Natural killer cell treated with Interleukin-12 subunit alpha and Interleukin-12 subunit beta and Interleukin-15 and Interleukin-18, amount 100 ng/mL, for 72 hours (primary cell): ENCODE data around the gene C19orf33. TPM values are rescaled to one million over a fixed set of nuclear protein-coding genes. Genes with fewer than 3 reads are reported as not detected.
"Not testable (repeated sequence)": the region's sequence is repeated elsewhere in the genome, so short reads cannot be mapped to it uniquely, and the experiment has no call there.

Source experiments
- ATAC-seq, 2 donors: fragments of 150-1000 bp; cut with Tn5 transposase in 1 of 2; sonication (Bioruptor Pico), chemical (Tn5 transposase) in 1 of 2; 2 replicates each; pipeline ENCODE4 v1.10.0; 2021
- DNase-seq: peaks from one replicate; pipeline ENCODE4 v3.0.0; 2022; ENCODE audit warnings: low spot score
- H3K27ac Mint-ChIP-seq, 2 donors: 1 replicate in 1 of 2; 2 replicates in 1 of 2; pipeline ENCODE4 v1.8.0; 2022; ENCODE audit warnings: mixed read lengths in 2 of 2, mild to moderate bottlenecking in 1 of 2, moderate library complexity in 1 of 2
- H3K27me3 Mint-ChIP-seq, 2 donors: 1 replicate in 1 of 2; 2 replicates in 1 of 2; pipeline ENCODE4 v1.8.0; 2022; ENCODE audit warnings: mixed read lengths in 2 of 2
- H3K36me3 Mint-ChIP-seq: one replicate; pipeline ENCODE4 v1.8.0; 2022; ENCODE audit warnings: mixed read lengths
- H3K4me1 Mint-ChIP-seq, 2 donors: 1 replicate in 1 of 2; 2 replicates in 1 of 2; pipeline ENCODE4 v1.8.0; 2022; ENCODE audit warnings: low read depth in 2 of 2, mixed read lengths in 2 of 2, mild to moderate bottlenecking in 1 of 2
- H3K4me3 Mint-ChIP-seq: one replicate; pipeline ENCODE4 v1.8.0; 2022; ENCODE audit warnings: mixed read lengths
- H3K9me3 Mint-ChIP-seq: 2 replicates; pipeline ENCODE4 v1.8.0; 2022; ENCODE audit warnings: mixed read lengths
- total RNA-seq, 2 donors: library from RNA; stranded (reverse); gene quantifications; one replicate each; pipeline ENCODE4 v1.2.3, GENCODE V29; 2022

Gene C19orf33
- total RNA-seq, 2 donors from 2014 or later = not detected

GRCh38 chr19:38324431-38324830 lies 20.4 kb downstream of the C19orf33 start:
- no peak overlapping the region for H3K27ac Mint-ChIP-seq
- H3K9me3 Mint-ChIP-seq = no peaks in the 10 kb centered on the region
- peaks cover 11% of the 10 kb centered on the region for H3K36me3 Mint-ChIP-seq
- H3K4me3 Mint-ChIP-seq = no peak overlapping the region
- DNase-seq (no peak), ATAC-seq (no peak)
- H3K4me1 Mint-ChIP-seq = peaks cover 6 to 19% of the 10 kb centered on the region in 2 donors
- peaks cover 0 to under 1% of the 10 kb centered on the region in 2 donors for H3K27me3 Mint-ChIP-seq

DNA sequence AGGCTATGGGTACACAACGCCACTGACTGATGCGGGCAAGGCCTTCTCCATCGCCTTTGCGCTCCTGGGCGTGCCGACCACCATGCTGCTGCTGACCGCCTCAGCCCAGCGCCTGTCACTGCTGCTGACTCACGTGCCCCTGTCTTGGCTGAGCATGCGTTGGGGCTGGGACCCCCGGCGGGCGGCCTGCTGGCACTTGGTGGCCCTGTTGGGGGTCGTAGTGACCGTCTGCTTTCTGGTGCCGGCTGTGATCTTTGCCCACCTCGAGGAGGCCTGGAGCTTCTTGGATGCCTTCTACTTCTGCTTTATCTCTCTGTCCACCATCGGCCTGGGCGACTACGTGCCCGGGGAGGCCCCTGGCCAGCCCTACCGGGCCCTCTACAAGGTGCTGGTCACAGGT lies 22.5 kb downstream of the C19orf33 start:
- Mint-ChIP-seq H3K36me3 (peaks cover 11% of the 10 kb centered on the region), H3K27ac (no peak overlapping the region), H3K27me3 (peaks cover 0 to 2% of the 10 kb centered on the region in 2 donors), H3K4me3 (no peak overlapping the region), H3K9me3 (no peaks in the 10 kb centered on the region), H3K4me1 (peaks cover 1 to 7% of the 10 kb centered on the region in 2 donors)
- ATAC-seq (no peak), DNase-seq (no peak)

DNA sequence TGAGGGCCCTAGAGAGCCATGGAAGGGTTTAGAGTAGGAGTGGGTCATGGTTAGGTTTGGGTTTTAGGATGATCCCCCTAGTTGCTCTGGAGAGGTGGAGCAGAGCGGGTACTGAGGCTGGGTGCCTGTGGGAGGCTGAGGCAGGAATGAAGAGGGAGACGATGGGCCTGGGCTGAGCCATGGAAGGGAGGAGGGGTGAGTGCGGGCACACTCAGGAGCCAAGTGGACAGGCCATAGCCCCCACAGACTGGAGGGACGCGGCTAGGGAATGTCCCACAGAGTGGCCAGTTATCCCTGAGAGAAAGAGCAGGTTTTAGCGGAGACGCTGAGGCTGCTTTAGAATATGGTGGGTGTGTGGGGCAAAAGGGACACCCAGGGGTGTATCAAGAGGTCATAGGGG lies 25.6 kb downstream of the C19orf33 start:
- Mint-ChIP-seq H3K4me3 (no peak overlapping the region), H3K36me3 (peaks cover 11% of the 10 kb centered on the region), H3K27ac (no peak overlapping the region), H3K4me1 (no peaks in the 10 kb centered on the region), H3K27me3 (peaks cover 0 to 2% of the 10 kb centered on the region in 2 donors), H3K9me3 (no peaks in the 10 kb centered on the region)
- DNase-seq (peak; percentile 53), ATAC-seq (peak in 1 of 2 donors; percentile 24)

DNA sequence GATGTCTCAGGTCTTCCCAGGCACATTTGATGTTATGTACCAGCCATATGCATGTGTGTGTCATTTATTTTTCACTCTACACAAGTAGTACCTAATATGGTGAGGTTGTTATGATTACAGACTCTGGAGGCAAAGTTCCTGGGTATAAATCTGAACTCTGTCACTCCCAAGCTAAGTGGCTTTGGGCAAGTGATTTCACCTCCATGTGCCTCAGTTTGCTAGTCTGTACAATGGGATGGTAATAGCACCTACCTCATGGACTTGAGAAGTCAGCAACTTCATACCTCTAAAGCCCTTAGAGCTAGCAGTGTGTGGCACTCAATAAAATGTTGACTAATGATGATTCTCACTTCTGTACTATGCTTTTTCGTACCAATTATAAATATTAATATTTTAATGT lies 27.7 kb downstream of the C19orf33 start:
- ATAC-seq = no peak
- H3K36me3 Mint-ChIP-seq = peaks cover 11% of the 10 kb centered on the region
- no peak for DNase-seq
- H3K27me3 Mint-ChIP-seq = peaks cover 0 to 2% of the 10 kb centered on the region in 2 donors
- no peak overlapping the region for H3K4me3 Mint-ChIP-seq
- H3K27ac Mint-ChIP-seq = no peak overlapping the region
- peaks cover 7 to 10% of the 10 kb centered on the region in 2 donors for H3K4me1 Mint-ChIP-seq
- H3K9me3 Mint-ChIP-seq = no peaks in the 10 kb centered on the region

DNA sequence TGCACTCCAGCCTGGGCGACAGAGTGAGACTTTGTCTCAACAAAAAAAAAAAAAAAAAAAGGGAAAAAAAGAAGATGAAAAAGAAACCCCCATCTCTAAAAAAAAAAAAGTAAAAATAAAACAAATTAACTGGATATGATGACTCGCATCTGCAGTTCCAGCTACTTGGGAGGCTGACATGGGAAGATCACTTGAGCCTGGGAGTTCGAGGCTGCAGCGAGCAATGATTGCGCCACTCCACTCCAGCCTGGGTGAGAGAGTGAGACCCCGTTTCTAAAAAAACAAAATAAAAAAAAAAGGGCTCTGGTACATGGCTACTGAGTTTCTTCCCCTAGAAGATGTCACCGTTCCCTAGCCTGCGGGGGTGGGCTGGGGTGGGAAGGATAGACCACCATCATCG lies 29.2 kb downstream of the C19orf33 start:
- DNase-seq = no peak
- ATAC-seq = no peak
- no peak overlapping the region for H3K4me3 Mint-ChIP-seq
- H3K27me3 Mint-ChIP-seq = peaks cover 0 to 2% of the 10 kb centered on the region in 2 donors
- peaks cover 4% of the 10 kb centered on the region for H3K36me3 Mint-ChIP-seq
- H3K27ac Mint-ChIP-seq = no peak overlapping the region
- H3K9me3 Mint-ChIP-seq = no peaks in the 10 kb centered on the region
- peaks cover 13 to 17% of the 10 kb centered on the region in 2 donors for H3K4me1 Mint-ChIP-seq

- Mint-ChIP-seq H3K4me3 (peak overlapping the region; percentile 100), H3K4me1 (peaks cover 16 to 22% of the 10 kb centered on the region in 2 donors), H3K27me3 (no peaks in the 10 kb centered on the region), H3K36me3 (no peaks in the 10 kb centered on the region), H3K9me3 (no peaks in the 10 kb centered on the region), H3K27ac (peak overlapping the region; percentile 96 to 98)
- ATAC-seq = peak; percentile 84 to 89
- DNase-seq = peak; percentile 98
Observed at GRCh38 chr19:38335949-38336637, 32.0 kb downstream of the C19orf33 start.

DNA sequence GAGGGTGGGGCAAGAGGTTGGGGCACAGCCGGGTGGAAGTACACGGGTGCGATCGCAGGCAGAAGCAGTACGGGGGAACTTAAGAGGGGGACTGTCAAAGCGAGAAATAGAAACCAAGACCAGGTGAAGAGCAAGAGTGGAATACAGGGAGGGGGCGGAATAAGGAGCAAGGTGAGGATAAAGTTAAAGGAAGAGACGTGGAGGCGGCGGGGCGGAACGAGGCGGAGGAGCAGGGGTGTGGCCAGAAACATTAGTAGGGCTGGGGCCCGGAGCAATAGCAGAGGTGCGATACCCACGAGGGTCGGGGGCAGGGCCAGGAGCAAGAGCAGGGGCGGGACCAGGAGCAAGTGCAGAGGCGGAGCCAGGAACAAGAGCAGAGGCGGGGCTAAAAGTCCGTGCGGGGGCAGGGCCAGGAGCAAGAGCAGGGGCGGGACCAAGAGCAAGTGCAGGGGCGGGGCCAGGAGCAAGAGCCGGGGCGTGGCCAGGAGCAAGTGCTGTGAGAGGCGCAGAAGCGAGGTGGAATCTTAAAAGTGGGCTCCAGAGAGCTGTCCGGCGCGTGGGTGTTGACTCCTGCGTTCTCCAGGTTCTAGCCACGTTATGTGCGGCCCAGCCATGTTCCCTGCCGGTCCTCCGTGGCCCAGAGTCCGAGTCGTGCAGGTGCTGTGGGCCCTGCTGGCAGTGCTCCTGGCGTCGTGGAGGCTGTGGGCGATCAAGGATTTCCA lies 32.7 kb downstream of the C19orf33 start:
- Mint-ChIP-seq H3K27ac (peak overlapping the region; percentile 96 to 98), H3K36me3 (no peaks in the 10 kb centered on the region), H3K27me3 (no peaks in the 10 kb centered on the region), H3K4me3 (peak overlapping the region; percentile 100), H3K4me1 (peaks cover 16 to 23% of the 10 kb centered on the region in 2 donors), H3K9me3 (no peaks in the 10 kb centered on the region)
- peak; percentile 96 for DNase-seq
- peak; percentile 85 to 86 for ATAC-seq

DNA sequence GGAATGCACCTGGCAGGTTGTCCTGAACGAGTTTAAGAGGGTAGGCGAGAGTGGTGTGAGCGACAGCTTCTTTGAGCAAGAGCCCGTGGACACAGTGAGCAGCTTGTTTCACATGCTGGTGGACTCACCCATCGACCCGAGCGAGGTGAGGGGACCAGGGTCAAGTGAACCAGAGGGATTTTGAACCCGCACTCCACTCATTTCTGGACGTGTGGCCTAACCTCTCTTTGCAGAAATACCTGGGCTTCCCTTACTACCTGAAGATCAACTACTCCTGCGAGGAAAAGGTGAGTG lies 33.3 kb downstream of the C19orf33 start:
- H3K4me1 Mint-ChIP-seq = peaks cover 16 to 23% of the 10 kb centered on the region in 2 donors
- peak; percentile 37 for DNase-seq
- H3K27ac Mint-ChIP-seq = peak overlapping the region; percentile 96 to 98
- H3K4me3 Mint-ChIP-seq = peak overlapping the region; percentile 100
- no peaks in the 10 kb centered on the region for H3K27me3 Mint-ChIP-seq
- no peak for ATAC-seq
- no peaks in the 10 kb centered on the region for H3K36me3 Mint-ChIP-seq
- no peaks in the 10 kb centered on the region for H3K9me3 Mint-ChIP-seq

GRCh38 chr19:38339011-38339410 lies 35.0 kb downstream of the C19orf33 start:
- DNase-seq = not testable (repeated sequence)

DNA sequence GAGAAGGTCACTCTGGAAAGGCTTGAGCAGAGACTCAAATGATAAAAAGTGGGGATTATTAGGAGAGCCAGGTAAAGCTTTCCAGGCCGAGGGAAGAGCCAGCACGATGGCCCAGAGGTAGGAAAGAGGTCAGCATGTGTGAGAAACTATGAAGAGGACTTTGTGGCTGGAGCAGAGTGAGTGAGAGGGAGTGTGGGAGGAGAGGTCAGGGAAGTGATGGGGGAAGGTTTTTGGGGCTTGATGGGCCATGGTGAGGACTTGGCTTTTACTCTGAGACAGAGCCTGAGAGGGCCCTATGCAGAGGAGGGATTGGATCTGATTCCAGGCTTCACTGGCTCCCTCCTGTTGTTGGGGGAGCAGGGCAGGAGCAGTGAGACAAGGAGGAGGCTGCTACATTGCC lies 36.9 kb downstream of the C19orf33 start:
- Mint-ChIP-seq H3K9me3 (no peaks in the 10 kb centered on the region), H3K27me3 (no peaks in the 10 kb centered on the region), H3K4me1 (peaks cover 19 to 20% of the 10 kb centered on the region in 2 donors), H3K27ac (no peak overlapping the region), H3K4me3 (no peak overlapping the region), H3K36me3 (no peaks in the 10 kb centered on the region)
- ATAC-seq = no peak
- DNase-seq = no peak

More at GRCh38 chr19:38339011-38339410, 35.0 kb downstream of the C19orf33 start:
- not testable (repeated sequence) for ATAC-seq, H3K9me3 Mint-ChIP-seq, H3K27me3 Mint-ChIP-seq, H3K4me3 Mint-ChIP-seq, H3K27ac Mint-ChIP-seq, H3K36me3 Mint-ChIP-seq
- peaks cover 19 to 23% of the 10 kb centered on the region in 2 donors for H3K4me1 Mint-ChIP-seq

DNA sequence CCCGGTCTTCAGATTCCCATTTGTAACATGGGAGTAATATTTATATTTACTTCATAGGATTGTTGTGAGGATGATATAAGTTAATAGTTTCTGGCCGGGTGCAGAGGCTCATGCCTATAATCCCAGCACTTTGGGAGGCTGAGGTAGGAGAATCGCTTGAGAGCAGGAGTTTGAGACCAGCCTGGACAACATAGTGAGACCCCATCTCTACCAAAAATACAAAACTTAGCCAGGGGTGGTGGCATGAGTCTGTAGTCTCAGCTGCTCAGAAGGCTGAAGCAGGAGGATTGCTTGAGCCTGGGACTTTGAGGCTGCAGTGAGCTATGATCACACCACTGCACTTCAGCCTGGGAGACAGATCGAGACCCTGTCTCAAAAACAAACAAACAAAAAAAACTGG lies 42.8 kb downstream of the C19orf33 start:
- no peaks in the 10 kb centered on the region for H3K9me3 Mint-ChIP-seq
- no peaks in the 10 kb centered on the region for H3K27me3 Mint-ChIP-seq
- ATAC-seq (no peak), DNase-seq (peak; percentile 2)
- H3K4me3 Mint-ChIP-seq = no peak overlapping the region
- H3K27ac Mint-ChIP-seq = no peak overlapping the region
- peaks cover 0 to 3% of the 10 kb centered on the region in 2 donors for H3K4me1 Mint-ChIP-seq
- H3K36me3 Mint-ChIP-seq = no peaks in the 10 kb centered on the region

GRCh38 chr19:38350883-38351282 lies 46.8 kb downstream of the C19orf33 start:
- peaks cover under 1% of the 10 kb centered on the region in 2 donors for H3K27me3 Mint-ChIP-seq
- H3K4me3 Mint-ChIP-seq = no peak overlapping the region
- ATAC-seq (no peak), DNase-seq (no peak)
- no peaks in the 10 kb centered on the region for H3K36me3 Mint-ChIP-seq
- H3K27ac Mint-ChIP-seq = no peak overlapping the region
- H3K4me1 Mint-ChIP-seq = no peaks in the 10 kb centered on the region
- no peaks in the 10 kb centered on the region for H3K9me3 Mint-ChIP-seq

- Mint-ChIP-seq H3K36me3 (no peaks in the 10 kb centered on the region), H3K27me3 (peaks cover 6% of the 10 kb centered on the region in 2 donors), H3K9me3 (no peaks in the 10 kb centered on the region), H3K27ac (no peak overlapping the region), H3K4me1 (no peaks in the 10 kb centered on the region), H3K4me3 (no peak overlapping the region)
- ATAC-seq (no peak), DNase-seq (no peak)
Observed at GRCh38 chr19:38351865-38352395, 47.9 kb downstream of the C19orf33 start.

GRCh38 chr19:38352611-38353010 lies 48.6 kb downstream of the C19orf33 start:
- Mint-ChIP-seq H3K27me3 (peaks cover 6% of the 10 kb centered on the region in 2 donors), H3K36me3 (no peaks in the 10 kb centered on the region)

More at GRCh38 chr19:38352611-38353010, 48.6 kb downstream of the C19orf33 start:
- Mint-ChIP-seq H3K4me1 (no peaks in the 10 kb centered on the region), H3K4me3 (no peak overlapping the region), H3K27ac (no peak overlapping the region), H3K9me3 (no peaks in the 10 kb centered on the region)
- ATAC-seq (no peak), DNase-seq (no peak)
